Aorta (tissue), 5 donors: ENCODE measurements around the gene ZNF410. TPM values are rescaled to one million over a fixed set of nuclear protein-coding genes. Genes with fewer than 3 reads are reported as not detected.
"Not testable (repeated sequence)": the region's sequence is repeated elsewhere in the genome, so short reads cannot be mapped to it uniquely, and the experiment has no call there.

Source experiments
- ATAC-seq: fragments of 200-7000 bp; cut with Tn5 transposase; one replicate; pipeline ENCODE4 v1.9.1; 2022; ENCODE audit warnings: moderate library complexity; ENCODE audit not compliant: low FRiP score
- DNase-seq, 2 donors: peaks; one replicate each; pipeline ENCODE4 v3.0.0-alpha.2; 2020
- H3K27ac ChIP-seq, 2 donors: one replicate each; pipeline ENCODE4 v1.5.1; 2013; ENCODE audit warnings: low read length in 2 of 2, mild to moderate bottlenecking in 2 of 2, moderate library complexity in 2 of 2, control low read depth in 1 of 2, inconsistent platforms in 1 of 2, low read depth in 1 of 2
- H3K27me3 ChIP-seq, 2 donors: one replicate each; pipeline ENCODE4 v1.6.1; 2013; ENCODE audit warnings: control low read depth in 1 of 2, low read length in 1 of 2, mild to moderate bottlenecking in 1 of 2, moderate library complexity in 1 of 2; ENCODE audit not compliant: insufficient read depth in 2 of 2, control insufficient read depth in 1 of 2
- H3K36me3 ChIP-seq, 2 donors: one replicate each; pipeline ENCODE4 v1.6.1; 2013; ENCODE audit warnings: control low read depth in 1 of 2, low read length in 1 of 2, mild to moderate bottlenecking in 1 of 2; ENCODE audit not compliant: insufficient read depth in 2 of 2, control insufficient read depth in 1 of 2
- H3K4me1 ChIP-seq, 2 donors: one replicate each; pipeline ENCODE4 v1.6.1; 2013; ENCODE audit warnings: low read length in 2 of 2, control low read depth in 1 of 2, mild to moderate bottlenecking in 1 of 2, moderate library complexity in 1 of 2; ENCODE audit not compliant: insufficient read depth in 2 of 2, control insufficient read depth in 1 of 2
- H3K4me3 ChIP-seq, 2 donors: one replicate each; pipeline ENCODE4 v1.5.1; 2013; ENCODE audit warnings: low read length in 2 of 2, control low read depth in 1 of 2, mild to moderate bottlenecking in 1 of 2
- H3K9me3 ChIP-seq: one replicate; pipeline ENCODE4 v1.6.1; 2013; ENCODE audit warnings: mild to moderate bottlenecking, low read length; ENCODE audit not compliant: control insufficient read depth
- WGBS, 2 donors: extraction: QIAGEN DNeasy Blood & Tissue Kit; methylation state at CpG; one replicate each; pipeline ENCODE4 v1.1.7; 2013; 5-methylcytosine and 5-hydroxymethylcytosine counted together
- intact Hi-C, 2 donors: fragments of 100-400 bp; cut with DNase I; formaldehyde crosslinking; loops; one replicate each; pipeline versions ENCODE4 v1.14.2 to v1.15.0; 2022
- long read RNA-seq, 2 donors: library from polyadenylated mRNA; unstranded; transcript quantifications; one replicate each; pipeline ENCODE4 v2.0.0, GENCODE V29; 2020 to 2021
- polyA plus RNA-seq, 2 donors: library from polyadenylated mRNA; stranded (reverse); fragments of 200-250 nt; gene quantifications; one replicate each; pipeline ENCODE4 v1.2.3, GENCODE V29; 2013
- total RNA-seq, 2 donors: library from RNA; stranded (reverse); fragmentation: NEBNext Ultra II Directional; extraction: Animal tissue kit (Norgen Biotek cat#: 25700); gene quantifications; one replicate each; pipeline ENCODE4 v1.2.1, GENCODE V29; 2021
- donor health status: healthy with polysubstance abuse.
- donor health status: Bipolar disorder and iron deficiency.
- donor health status: DM: no; HTN: no; CAD: no.
- donor health status: DM: no; HTN: no; CAD: no.
- donor health status: DM: yes; HTN: yes; CAD: no.

The ZNF410 gene
- total RNA-seq: 10 to 100 TPM; 42.9 to 45.7 TPM
- 10 to 100 TPM; 30.1 to 30.4 TPM for polyA plus RNA-seq
- long read RNA-seq, donor 1, transcript ZNF410-211 (12 exons, 2,601 nt): major isoform, 134 of 274 reads
- long read RNA-seq, donor 1, transcript ZNF410-217 (12 exons, 1,961 nt): minor isoform, 8 of 274 reads
- long read RNA-seq, donor 1, transcript ZNF410-201 (11 exons, 2,293 nt): minor isoform, 35 of 274 reads
- long read RNA-seq, donor 1, partial matches to known transcripts: 21 of 274 reads
- long read RNA-seq, donor 1, other reads (novel, unspliced or antisense): 73 of 274 reads
- long read RNA-seq, donor 2, transcript ZNF410-211 (12 exons, 2,601 nt): major isoform, 14 of 34 reads
- long read RNA-seq, donor 2, partial matches to known transcripts: 7 of 34 reads
- long read RNA-seq, donor 2, other reads (novel, unspliced or antisense): 10 of 34 reads

DNA sequence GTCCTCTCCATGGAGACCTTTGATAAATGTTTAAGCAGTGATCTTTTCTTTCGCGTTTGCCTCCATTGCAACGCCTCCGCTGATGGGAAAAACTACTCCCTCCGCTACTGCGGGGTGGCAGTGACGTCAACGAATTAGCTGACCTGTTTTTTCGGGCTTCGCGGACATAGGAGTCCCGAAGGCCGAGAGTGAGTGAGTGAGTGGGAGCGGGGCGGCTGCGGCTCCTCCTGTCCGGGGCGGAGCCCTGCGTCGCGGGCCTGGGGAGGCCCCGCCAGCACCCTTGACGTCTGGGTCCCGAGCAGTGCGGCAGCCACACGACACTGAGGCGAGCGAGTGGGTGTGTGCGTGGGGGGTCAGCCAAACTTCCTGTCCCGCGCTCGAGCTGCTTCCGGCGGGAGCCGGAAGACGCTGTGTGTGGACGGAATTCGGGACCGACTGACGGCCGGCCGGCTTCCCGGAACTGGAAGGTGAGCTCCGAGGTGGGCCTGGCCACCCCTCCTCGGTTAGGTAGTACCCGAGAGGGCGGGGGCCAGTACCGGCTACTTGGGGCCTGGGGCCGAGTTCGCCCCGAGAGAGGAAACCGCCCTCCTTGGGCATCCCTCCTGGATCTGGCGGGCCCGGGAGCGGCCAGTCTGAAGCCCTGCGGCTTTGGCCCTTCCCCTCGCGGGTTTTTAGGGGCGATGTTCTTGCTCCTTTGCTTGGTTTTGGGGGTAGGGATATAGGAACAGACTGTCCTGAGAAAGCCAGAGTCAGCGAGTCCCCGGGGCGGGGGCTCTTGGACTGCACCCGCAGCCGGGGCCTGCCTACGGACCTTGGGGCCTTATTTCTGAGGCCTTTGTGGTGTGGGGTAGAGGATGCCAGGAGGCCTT is at the start of gene ZNF410:
TSS of gene ZNF410 (plus strand) at position 411 of the 869 bp plus-strand sequence. CDS start 5,317 bp downstream, outside the sequence.
- intact Hi-C loops: loop anchor here in 1 of 2 donors (2.0 to 5.0 kb wide), 3 partner anchors 34 to 164 kb away; partner anchors contain the start of genes COQ6, FAM161B and PTGR2
- H3K36me3 ChIP-seq: no peaks in the 10 kb centered on the region
- H3K4me1 ChIP-seq: peaks cover 0 to 4% of the 10 kb centered on the region in 2 donors
- WGBS, 2 donors: 0 to 1% methylated on average over 48 to 65 of the region's 65 CpGs
- DNase-seq (peak; percentile 97), ATAC-seq (peak; percentile 99)
- peak within 1 kb of the TSS; percentile 82 to 98 for H3K4me3 ChIP-seq
- peak within 1 kb of the TSS; percentile 78 to 92 for H3K27ac ChIP-seq
- no peaks in the 10 kb centered on the region for H3K27me3 ChIP-seq
- H3K9me3 ChIP-seq: no peaks in the 10 kb centered on the region

- H3K27ac ChIP-seq, H3K27me3 ChIP-seq, H3K36me3 ChIP-seq, ATAC-seq, H3K4me1 ChIP-seq, H3K9me3 ChIP-seq, DNase-seq, H3K4me3 ChIP-seq, intact Hi-C loops: not testable (repeated sequence)
- 97 to 99% methylated on average over 7 of the region's 7 CpGs for WGBS, 2 donors
These were observed 48.2 kb upstream of the ZNF410 start for GRCh38 chr14:73838293-73839034.

DNA sequence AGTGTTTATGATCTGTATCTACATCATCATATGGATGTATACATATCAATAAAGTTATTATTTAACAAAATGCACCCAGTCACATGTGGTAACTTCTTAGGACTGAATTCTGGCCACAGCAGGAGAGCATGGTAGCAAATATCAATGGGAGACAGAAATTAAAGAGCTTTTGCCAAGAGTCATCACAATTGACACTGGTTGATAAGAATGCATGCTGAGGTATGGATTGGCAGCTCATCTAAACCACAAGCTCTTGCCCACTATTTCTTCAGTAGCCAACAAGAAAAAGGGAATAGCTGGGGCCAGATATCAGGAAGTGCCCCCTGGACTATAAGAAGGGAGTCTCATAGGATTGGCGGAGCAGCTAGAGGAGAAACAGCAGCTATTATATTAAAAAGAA is 44.5 kb upstream of the ZNF410 start:
- no peaks in the 10 kb centered on the region for H3K4me1 ChIP-seq
- H3K27ac ChIP-seq: no peak overlapping the region
- intact Hi-C loops: no loop called here
- 95 to 96% methylated on average over 1 of the region's 1 CpG for WGBS, 2 donors
- no peaks in the 10 kb centered on the region for H3K36me3 ChIP-seq
- no peaks in the 10 kb centered on the region for H3K27me3 ChIP-seq
- H3K9me3 ChIP-seq: no peaks in the 10 kb centered on the region
- DNase-seq (no peak), ATAC-seq (no peak)
- H3K4me3 ChIP-seq: no peak overlapping the region

GRCh38 chr14:73842851-73843250 is 43.8 kb upstream of the ZNF410 start:
- Histone ChIP-seq H3K27ac (no peak overlapping the region), H3K4me3 (no peak overlapping the region), H3K4me1 (no peaks in the 10 kb centered on the region), H3K9me3 (no peaks in the 10 kb centered on the region), H3K36me3 (no peaks in the 10 kb centered on the region), H3K27me3 (no peaks in the 10 kb centered on the region)
- ATAC-seq (no peak), DNase-seq (no peak)
- intact Hi-C loops: no loop called here
- 85 to 87% methylated on average over 2 of the region's 2 CpGs for WGBS, 2 donors

DNA sequence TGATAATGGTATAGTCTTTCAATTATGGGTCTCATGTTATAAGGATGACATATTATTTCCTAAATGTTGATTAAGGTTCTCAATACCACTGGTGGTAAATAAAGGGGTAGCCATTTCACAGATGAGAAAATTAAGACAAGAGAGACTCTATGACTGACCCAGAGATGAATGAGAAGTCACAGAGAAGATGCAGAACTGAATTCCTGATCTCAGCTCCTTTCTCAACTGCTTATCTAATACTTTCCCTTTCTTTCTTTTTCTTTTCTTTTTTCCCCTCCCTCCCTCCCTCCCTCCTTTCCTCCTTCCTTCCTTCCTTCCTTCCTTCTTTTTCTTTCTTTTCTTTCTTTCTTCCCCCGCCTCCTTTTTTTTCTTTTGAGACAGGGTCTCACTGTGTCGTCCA is 43.4 kb upstream of the ZNF410 start:
- WGBS, 2 donors: 56 to 79% methylated on average over 2 of the region's 2 CpGs
- Histone ChIP-seq H3K9me3 (no peaks in the 10 kb centered on the region), H3K27me3 (no peaks in the 10 kb centered on the region), H3K36me3 (no peaks in the 10 kb centered on the region), H3K4me1 (no peaks in the 10 kb centered on the region), H3K27ac (no peak overlapping the region), H3K4me3 (no peak overlapping the region)
- ATAC-seq (no peak), DNase-seq (no peak)
- intact Hi-C loops: no loop called here

DNA sequence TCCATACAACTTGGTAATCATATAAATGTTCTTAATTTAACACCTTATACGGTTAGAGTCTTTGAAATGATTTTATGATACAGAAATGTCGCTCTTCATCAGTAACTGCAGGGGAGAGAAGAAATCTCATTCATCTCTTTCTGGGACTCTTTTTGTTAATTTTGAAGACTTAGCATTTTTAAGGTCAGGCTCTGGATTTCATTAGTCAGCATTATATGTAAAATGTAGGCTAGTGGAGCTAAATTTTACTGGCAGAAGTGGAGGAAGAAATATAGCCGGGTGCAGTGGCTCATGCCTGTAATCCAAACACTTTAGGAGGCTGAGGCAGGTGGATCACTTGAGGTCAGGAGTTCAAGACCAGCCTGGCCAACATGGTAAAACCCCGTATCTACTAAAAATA is 39.7 kb upstream of the ZNF410 start:
- H3K4me1 ChIP-seq: no peaks in the 10 kb centered on the region
- intact Hi-C loops: no loop called here
- WGBS, 2 donors: 66 to 74% methylated on average over 4 of the region's 4 CpGs
- H3K4me3 ChIP-seq: no peak overlapping the region
- H3K36me3 ChIP-seq: no peaks in the 10 kb centered on the region
- no peak overlapping the region for H3K27ac ChIP-seq
- H3K9me3 ChIP-seq: no peaks in the 10 kb centered on the region
- ATAC-seq: no peak
- no peaks in the 10 kb centered on the region for H3K27me3 ChIP-seq
- no peak for DNase-seq

- intact Hi-C loops: loop anchor here in 1 of 2 donors (5.0 kb wide), 1 partner anchor 36 kb away; the partner anchor contains the start of gene ZNF410
- no peak for ATAC-seq
These were observed 35.7 kb upstream of the ZNF410 start for GRCh38 chr14:73851000-73851399.

More at GRCh38 chr14:73851000-73851399, 35.7 kb upstream of the ZNF410 start:
- 44 to 49% methylated on average over 6 of the region's 6 CpGs for WGBS, 2 donors
- Histone ChIP-seq H3K36me3 (no peaks in the 10 kb centered on the region), H3K4me3 (peak overlapping the region; percentile 44 to 50), H3K9me3 (no peaks in the 10 kb centered on the region), H3K4me1 (no peaks in the 10 kb centered on the region), H3K27me3 (no peaks in the 10 kb centered on the region), H3K27ac (peak overlapping the region; percentile 59 to 70)
- no peak for DNase-seq
